Measurements from ENCODE around the gene CREG1.

The CREG1 gene

DNA sequence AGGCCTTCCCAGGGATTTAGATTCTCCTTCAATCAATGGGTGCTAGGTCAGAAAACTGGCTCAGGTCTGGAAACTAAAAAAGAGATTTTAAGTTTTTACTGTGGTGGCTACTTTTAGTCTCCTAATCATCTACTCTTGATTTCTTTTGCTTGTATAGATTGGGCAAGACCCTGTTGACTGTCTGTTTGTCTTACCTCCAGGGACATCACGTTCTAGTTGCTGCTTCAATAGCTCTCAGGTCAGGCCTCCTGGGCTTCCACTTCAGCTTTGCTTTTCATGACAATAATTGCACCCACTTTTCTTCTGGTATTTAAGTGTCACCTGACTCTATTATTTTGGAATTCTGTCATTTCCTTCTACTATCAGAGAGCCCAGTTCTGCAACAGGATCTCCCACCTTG is 28.5 kb upstream of the CREG1 start:
- TF ChIP-seq, protein P1, sequence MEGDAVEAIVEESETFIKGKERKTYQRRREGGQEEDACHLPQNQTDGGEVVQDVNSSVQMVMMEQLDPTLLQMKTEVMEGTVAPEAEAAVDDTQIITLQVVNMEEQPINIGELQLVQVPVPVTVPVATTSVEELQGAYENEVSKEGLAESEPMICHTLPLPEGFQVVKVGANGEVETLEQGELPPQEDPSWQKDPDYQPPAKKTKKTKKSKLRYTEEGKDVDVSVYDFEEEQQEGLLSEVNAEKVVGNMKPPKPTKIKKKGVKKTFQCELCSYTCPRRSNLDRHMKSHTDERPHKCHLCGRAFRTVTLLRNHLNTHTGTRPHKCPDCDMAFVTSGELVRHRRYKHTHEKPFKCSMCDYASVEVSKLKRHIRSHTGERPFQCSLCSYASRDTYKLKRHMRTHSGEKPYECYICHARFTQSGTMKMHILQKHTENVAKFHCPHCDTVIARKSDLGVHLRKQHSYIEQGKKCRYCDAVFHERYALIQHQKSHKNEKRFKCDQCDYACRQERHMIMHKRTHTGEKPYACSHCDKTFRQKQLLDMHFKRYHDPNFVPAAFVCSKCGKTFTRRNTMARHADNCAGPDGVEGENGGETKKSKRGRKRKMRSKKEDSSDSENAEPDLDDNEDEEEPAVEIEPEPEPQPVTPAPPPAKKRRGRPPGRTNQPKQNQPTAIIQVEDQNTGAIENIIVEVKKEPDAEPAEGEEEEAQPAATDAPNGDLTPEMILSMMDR (conservative IDR thresholded peaks at IDR 0.05; ENCODE audit: low read depth, low read length): no peak
- Histone ChIP-seq H3K4me1 (ENCODE audit: low read depth, poor library complexity, severe bottlenecking) (no peaks in the 10 kb centered on the region), H3K9ac (no peak overlapping the region), H3K4me3 (IDR thresholded peaks at IDR 0.05; ENCODE audit: insufficient read depth, low read depth, low read length) (no peak overlapping the region), H3K27ac (no peak overlapping the region), H4K20me1 (ENCODE audit: insufficient read depth) (no peaks in the 10 kb centered on the region), H3K4me2 (no peak overlapping the region), H3K27me3 (ENCODE audit: insufficient read depth, low read depth) (no peaks in the 10 kb centered on the region), H2AFZ (ENCODE audit: low read depth) (no peak overlapping the region), H3K79me2 (ENCODE audit: insufficient read depth, low read depth) (no peaks in the 10 kb centered on the region), H3K36me3 (ENCODE audit: insufficient read depth) (no peaks in the 10 kb centered on the region)

DNA sequence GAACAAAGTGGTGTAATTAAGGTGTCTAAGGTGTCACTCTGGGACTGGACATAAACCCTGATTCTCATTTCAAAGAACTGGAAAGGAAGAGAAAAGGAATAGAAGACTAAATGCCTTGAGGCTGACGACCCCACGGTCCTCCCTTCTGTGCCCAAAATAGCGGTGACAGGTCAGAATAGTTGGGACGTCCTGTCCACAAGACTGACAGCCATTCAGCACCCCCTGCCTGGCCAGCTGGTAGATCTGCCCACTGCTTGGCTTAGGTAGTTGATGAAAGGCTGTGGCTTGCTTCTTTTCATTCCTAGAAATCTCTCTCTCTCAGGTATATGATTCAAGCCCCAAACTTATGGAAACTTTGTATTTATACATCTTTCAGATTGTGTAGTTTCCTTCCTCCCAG is 26.4 kb upstream of the CREG1 start:
- TF ChIP-seq, protein P1 (conservative IDR thresholded peaks at IDR 0.05; ENCODE audit: low read depth, low read length): no peak
- Histone ChIP-seq H3K4me2 (no peak overlapping the region), H3K27ac (no peak overlapping the region), H3K4me1 (ENCODE audit: low read depth, poor library complexity, severe bottlenecking) (no peaks in the 10 kb centered on the region), H3K9ac (no peak overlapping the region), H3K79me2 (ENCODE audit: insufficient read depth, low read depth) (no peaks in the 10 kb centered on the region), H2AFZ (ENCODE audit: low read depth) (no peak overlapping the region), H3K4me3 (IDR thresholded peaks at IDR 0.05; ENCODE audit: insufficient read depth, low read depth, low read length) (no peak overlapping the region), H4K20me1 (ENCODE audit: insufficient read depth) (no peaks in the 10 kb centered on the region), H3K27me3 (ENCODE audit: insufficient read depth, low read depth) (no peaks in the 10 kb centered on the region), H3K36me3 (ENCODE audit: insufficient read depth) (no peaks in the 10 kb centered on the region)

DNA sequence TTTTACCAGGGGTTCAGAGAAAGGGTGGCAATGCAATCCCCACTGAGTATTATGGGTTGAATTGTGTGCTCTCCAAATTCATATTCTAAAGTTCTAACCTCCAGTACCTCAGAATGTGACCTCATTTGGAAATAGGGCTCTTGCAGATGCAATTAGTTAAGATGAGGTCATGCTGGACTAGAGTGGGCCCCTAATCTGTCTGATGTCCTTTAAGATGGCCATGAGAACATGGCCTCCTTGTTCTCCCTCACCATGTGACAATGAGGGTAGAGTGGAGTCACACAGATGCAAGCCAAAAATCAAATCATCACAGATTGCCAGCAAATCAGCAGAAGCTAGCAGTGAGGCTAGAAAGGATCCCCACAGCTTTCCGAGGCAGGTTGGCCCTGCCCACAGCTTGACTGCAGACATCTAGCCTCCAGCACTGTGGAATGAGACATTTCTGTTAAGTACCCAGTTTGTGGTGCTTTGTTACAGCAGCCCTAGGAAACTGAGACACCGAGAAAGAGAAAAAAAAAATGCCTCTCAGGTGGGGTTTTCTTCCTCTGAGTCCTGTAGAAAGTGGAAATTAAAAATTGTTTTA is 25.5 kb upstream of the CREG1 start:
- Histone ChIP-seq H3K4me2 (no peak overlapping the region), H3K4me1 (ENCODE audit: low read depth, poor library complexity, severe bottlenecking) (no peaks in the 10 kb centered on the region), H3K79me2 (ENCODE audit: insufficient read depth, low read depth) (no peaks in the 10 kb centered on the region), H3K27ac (no peak overlapping the region), H3K9ac (no peak overlapping the region), H3K27me3 (ENCODE audit: insufficient read depth, low read depth) (no peaks in the 10 kb centered on the region), H2AFZ (ENCODE audit: low read depth) (no peak overlapping the region), H3K4me3 (IDR thresholded peaks at IDR 0.05; ENCODE audit: insufficient read depth, low read depth, low read length) (no peak overlapping the region), H4K20me1 (ENCODE audit: insufficient read depth) (no peaks in the 10 kb centered on the region), H3K36me3 (ENCODE audit: insufficient read depth) (no peaks in the 10 kb centered on the region)
- TF ChIP-seq, protein P1 (conservative IDR thresholded peaks at IDR 0.05; ENCODE audit: low read depth, low read length): no peak

DNA sequence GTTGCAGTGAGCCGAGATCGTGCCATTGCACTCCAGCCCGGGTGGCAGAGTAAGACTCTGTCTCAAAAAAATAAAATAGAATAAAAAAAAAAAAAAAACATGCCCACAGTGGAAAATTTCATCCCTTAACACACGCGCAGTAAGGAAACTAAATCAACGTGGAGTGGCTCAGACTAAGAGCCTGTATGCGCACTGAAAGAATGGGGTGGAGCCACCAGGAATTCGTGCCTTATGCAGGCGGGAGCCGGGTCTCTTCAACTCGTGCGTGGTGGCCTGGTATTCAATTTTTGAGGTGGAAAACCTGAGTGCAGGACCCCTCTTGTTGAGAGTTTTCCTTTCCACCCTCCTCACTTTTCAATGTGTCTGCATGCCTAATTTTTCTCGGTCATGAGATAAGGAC is 22.1 kb upstream of the CREG1 start:
- no peak overlapping the region for H3K9ac ChIP-seq
- H3K27me3 ChIP-seq (ENCODE audit: insufficient read depth, low read depth): no peaks in the 10 kb centered on the region
- H3K27ac ChIP-seq: no peak overlapping the region
- no peaks in the 10 kb centered on the region for H3K4me1 ChIP-seq (ENCODE audit: low read depth, poor library complexity, severe bottlenecking)
- TF ChIP-seq, protein P1 (conservative IDR thresholded peaks at IDR 0.05; ENCODE audit: low read depth, low read length): no peak
- no peak overlapping the region for H2AFZ ChIP-seq (ENCODE audit: low read depth)
- H3K79me2 ChIP-seq (ENCODE audit: insufficient read depth, low read depth): no peaks in the 10 kb centered on the region
- H3K36me3 ChIP-seq (ENCODE audit: insufficient read depth): no peaks in the 10 kb centered on the region
- no peaks in the 10 kb centered on the region for H4K20me1 ChIP-seq (ENCODE audit: insufficient read depth)
- no peak overlapping the region for H3K4me2 ChIP-seq
- no peak overlapping the region for H3K4me3 ChIP-seq (IDR thresholded peaks at IDR 0.05; ENCODE audit: insufficient read depth, low read depth, low read length)
